H1 (cell line): ENCODE measurements around the gene ERCC1. TPM values are rescaled to one million over a fixed set of nuclear protein-coding genes. Genes with fewer than 3 reads are reported as not detected.

Source experiments
- CTCF ChIA-PET: fragments of 300-600 bp; sonication (Branson Sonifier 250); formaldehyde crosslinking; loops from one replicate; lab custom pipeline; 2021; ENCODE audit not compliant: partially characterized antibody; lab: Charles Lee
- POLR2A ChIA-PET: fragments of 300-600 bp; sonication (Branson Sonifier 250); formaldehyde crosslinking; loops from one replicate; lab custom pipeline; 2021; ENCODE audit warnings: inconsistent platforms; ENCODE audit not compliant: partially characterized antibody; lab: Charles Lee
- DNase-seq, 2 experiments: peaks; one replicate each; pipeline versions ENCODE4 v3.0.0 to v3.0.0-alpha.2; 2010 to 2022; ENCODE audit warnings: low spot score in 2 of 2, low read depth in 1 of 2, mixed read lengths in 1 of 2
- FAIRE-seq: peaks from 2 replicates; lab custom pipeline; 2011; peaks lifted over from hg19 to GRCh38; lab: Jason Lieb, UNC
- H2AFZ ChIP-seq: 2 replicates; pipeline ENCODE4 v1.8.1; 2012; ENCODE audit warnings: low read length, inconsistent platforms
- H2AK5ac ChIP-seq: 2 replicates; pipeline ENCODE4 v1.6.1; 2013; ENCODE audit warnings: low read depth, low read length
- H2BK120ac ChIP-seq: replicated peaks from 2 replicates; pipeline ENCODE3; 2013; ENCODE audit warnings: low read depth, low read length, inconsistent platforms
- H2BK12ac ChIP-seq: 2 replicates; pipeline ENCODE4 v1.6.1; 2013; ENCODE audit warnings: low read depth, low read length
- H2BK15ac ChIP-seq: 2 replicates; pipeline ENCODE4 v1.6.1; 2013; ENCODE audit warnings: low read length
- H2BK20ac ChIP-seq: 2 replicates; pipeline ENCODE4 v1.6.1; 2013; ENCODE audit warnings: low read length
- H2BK5ac ChIP-seq: 2 replicates; pipeline ENCODE4 v1.6.1; 2013; ENCODE audit warnings: low read depth, low read length
- H3K14ac ChIP-seq: 2 replicates; pipeline ENCODE4 v1.6.1; 2013; ENCODE audit warnings: inconsistent platforms; ENCODE audit not compliant: insufficient read length
- H3K18ac ChIP-seq: 2 replicates; pipeline ENCODE4 v1.6.1; 2013; ENCODE audit warnings: low read length; ENCODE audit errors: extremely low read depth
- H3K23ac ChIP-seq: 2 replicates; pipeline ENCODE4 v1.6.1; 2013; ENCODE audit warnings: inconsistent platforms; ENCODE audit not compliant: insufficient read length
- H3K23me2 ChIP-seq: 2 replicates; pipeline ENCODE4 v1.6.1; 2013; ENCODE audit warnings: low read depth, low read length
- H3K27ac ChIP-seq: 2 replicates; pipeline ENCODE4 v1.6.1; 2011; ENCODE audit warnings: low read depth, low read length, inconsistent platforms
- H3K27me3 ChIP-seq, 4 experiments: replicated peaks in 1 of 4; 1 replicate in 1 of 4; 2 replicates in 3 of 4; pipeline versions ENCODE4 v1.6.1 to v1.8.1; 2011 to 2013; ENCODE audit warnings: low read length in 3 of 4, mild to moderate bottlenecking in 3 of 4, inconsistent platforms in 2 of 4, mixed read lengths in 2 of 4, moderate library complexity in 1 of 4; ENCODE audit not compliant: control insufficient read depth in 3 of 4, insufficient read depth in 3 of 4; ENCODE audit errors: extremely low read depth in 1 of 4
- H3K36me3 ChIP-seq, 4 experiments: 2 replicates each; pipeline versions ENCODE4 v1.6.1 to v1.8.1; 2011 to 2013; ENCODE audit warnings: mild to moderate bottlenecking in 4 of 4, low read length in 3 of 4, moderate library complexity in 2 of 4, control low read depth in 1 of 4, inconsistent platforms in 1 of 4; ENCODE audit not compliant: insufficient read depth in 4 of 4, control insufficient read depth in 2 of 4
- H3K4ac ChIP-seq: replicated peaks from 2 replicates; pipeline ENCODE3; 2013; ENCODE audit warnings: low read length, low read depth, mixed read lengths, inconsistent platforms; ENCODE audit not compliant: insufficient read length
- H3K4me1 ChIP-seq, 4 experiments: replicated peaks in 1 of 4; 1 replicate in 1 of 4; 2 replicates in 3 of 4; pipeline versions ENCODE4 v1.6.1 to v1.8.1; 2011 to 2013; ENCODE audit warnings: low read length in 3 of 4, inconsistent platforms in 2 of 4, mixed read lengths in 1 of 4; ENCODE audit not compliant: insufficient read depth in 4 of 4, control insufficient read depth in 3 of 4
- H3K4me2 ChIP-seq, 2 experiments: 2 replicates each; pipeline versions ENCODE4 v1.6.1 to v1.8.1; 2011 to 2013; ENCODE audit warnings: low read depth in 2 of 2, low read length in 2 of 2, control low read depth in 1 of 2, inconsistent platforms in 1 of 2, mild to moderate bottlenecking in 1 of 2; ENCODE audit not compliant: insufficient read depth in 1 of 2
- H3K4me3 ChIP-seq, 4 experiments: fragments of 200-600, 300-600 bp in 1 of 4; sonication (generic), shearing (Covaris generic), sonication (Bioruptor Twin) in 1 of 4; 2 replicates each; pipeline versions ENCODE4 v1.5.1 to v1.8.1; 2011 to 2016; ENCODE audit warnings: low read length in 4 of 4, low read depth in 3 of 4, control low read depth in 2 of 4, inconsistent platforms in 2 of 4, mild to moderate bottlenecking in 2 of 4, mixed read lengths in 1 of 4, moderate library complexity in 1 of 4; ENCODE audit not compliant: insufficient read depth in 2 of 4; ENCODE audit errors: extremely low read depth in 1 of 4
- H3K56ac ChIP-seq: replicated peaks from 2 replicates; pipeline ENCODE3; 2013; ENCODE audit warnings: low read depth, mild to moderate bottlenecking, mixed read lengths, low read length, inconsistent platforms; ENCODE audit not compliant: insufficient read length
- H3K79me1 ChIP-seq: 2 replicates; pipeline ENCODE4 v1.6.1; 2013; ENCODE audit warnings: low read depth, low read length, control low read depth
- H3K79me2 ChIP-seq, 2 experiments: 2 replicates each; pipeline versions ENCODE4 v1.6.1 to v1.8.1; 2012 to 2013; ENCODE audit warnings: low read length in 2 of 2, mild to moderate bottlenecking in 2 of 2, inconsistent platforms in 1 of 2; ENCODE audit not compliant: insufficient read depth in 2 of 2, control insufficient read depth in 1 of 2
- H3K9ac ChIP-seq, 4 experiments: replicated peaks in 1 of 4; 1 replicate in 1 of 4; 2 replicates in 3 of 4; pipeline versions ENCODE4 v1.6.1 to v1.8.1; 2011 to 2013; ENCODE audit warnings: low read depth in 3 of 4, low read length in 3 of 4, control low read depth in 2 of 4, mild to moderate bottlenecking in 2 of 4, moderate library complexity in 2 of 4, inconsistent platforms in 1 of 4; ENCODE audit errors: extremely low read depth in 1 of 4
- H3K9me3 ChIP-seq, 2 experiments: 2 replicates each; pipeline versions ENCODE4 v1.6.1 to v1.8.1; 2012 to 2013; ENCODE audit warnings: mild to moderate bottlenecking in 2 of 2, moderate library complexity in 2 of 2, control low read depth in 1 of 2, inconsistent platforms in 1 of 2, low read depth in 1 of 2, low read length in 1 of 2, mixed read lengths in 1 of 2; ENCODE audit not compliant: insufficient read depth in 2 of 2
- H4K20me1 ChIP-seq, 2 experiments: replicated peaks in 1 of 2; 2 replicates each; pipeline versions ENCODE3 to v1.8.1; 2011 to 2013; ENCODE audit warnings: inconsistent platforms in 2 of 2, low read length in 2 of 2, mild to moderate bottlenecking in 1 of 2; ENCODE audit not compliant: insufficient read depth in 2 of 2, control insufficient read depth in 1 of 2
- H4K5ac ChIP-seq: 2 replicates; pipeline ENCODE4 v1.6.1; 2013; ENCODE audit warnings: low read length, low read depth, mixed read lengths, inconsistent platforms; ENCODE audit not compliant: insufficient read length
- H4K8ac ChIP-seq: 2 replicates; pipeline ENCODE4 v1.8.0; 2013; ENCODE audit warnings: mild to moderate bottlenecking, moderate library complexity, low read length, inconsistent platforms; ENCODE audit not compliant: insufficient read depth; ENCODE audit errors: extremely low read depth
- H4K91ac ChIP-seq: replicated peaks from 2 replicates; pipeline ENCODE3; 2013; ENCODE audit warnings: low read length, mixed read lengths, inconsistent platforms; ENCODE audit not compliant: insufficient read length
- CTCF ChIP-seq, 3 experiments: IDR thresholded peaks; 1 replicate in 2 of 3; 2 replicates in 1 of 3; pipeline versions ENCODE4 v1.5.1 to v1.6.1; 2011; ENCODE audit warnings: low read length in 3 of 3, mild to moderate bottlenecking in 3 of 3, inconsistent platforms in 2 of 3, low read depth in 1 of 3, moderate library complexity in 1 of 3; ENCODE audit not compliant: insufficient read depth in 1 of 3; ENCODE audit errors: control extremely low read depth in 1 of 3
- HDAC2 ChIP-seq, 2 experiments: fragments of 300-600 bp in 1 of 2; sonication (generic) in 1 of 2; IDR thresholded peaks; 2 replicates each; pipeline ENCODE4 v1.6.1; 2011 to 2012; ENCODE audit warnings: low read depth in 2 of 2, low read length in 2 of 2, mild to moderate bottlenecking in 2 of 2, moderate library complexity in 2 of 2, borderline replicate concordance in 1 of 2, inconsistent platforms in 1 of 2
- KDM1A ChIP-seq: fragments of 200-600, 300-600 bp; sonication (generic); IDR thresholded peaks from 2 replicates; pipeline ENCODE4 v1.7.1; 2016; ENCODE audit warnings: mild to moderate bottlenecking, low read length, borderline replicate concordance
- KDM4A ChIP-seq: IDR thresholded peaks from one replicate; pipeline ENCODE4 v1.7.1; 2012; ENCODE audit warnings: low read depth, mild to moderate bottlenecking, moderate library complexity, low read length, inconsistent platforms; ENCODE audit not compliant: severe bottlenecking
- MAFK ChIP-seq: IDR thresholded peaks from 2 replicates; pipeline ENCODE4 v1.6.1; 2012; ENCODE audit warnings: low read depth, mild to moderate bottlenecking, improper control_type of control experiment, low read length
- PHF8 ChIP-seq: fragments of 200-600 bp; sonication (generic); conservative IDR thresholded peaks from 2 replicates; pipeline ENCODE4 v1.7.1; 2012; ENCODE audit warnings: low read depth, mild to moderate bottlenecking, inconsistent platforms, low read length, moderate library complexity
- POLR2AphosphoS5 ChIP-seq: IDR thresholded peaks from 2 replicates; pipeline ENCODE4 v1.6.1; 2011; ENCODE audit warnings: low read depth, low read length
- RFX5 ChIP-seq: IDR thresholded peaks from 2 replicates; pipeline ENCODE4 v1.6.1; 2011; ENCODE audit warnings: low read depth, low read length, improper control_type of control experiment, borderline replicate concordance
- SRF ChIP-seq: IDR thresholded peaks from 2 replicates; pipeline ENCODE4 v1.6.1; 2011; ENCODE audit warnings: mild to moderate bottlenecking, low read depth, low read length, moderate library complexity
- TEAD4 ChIP-seq: IDR thresholded peaks from 2 replicates; pipeline ENCODE4 v1.6.1; 2012; ENCODE audit warnings: low read depth, low read length, inconsistent platforms, mixed read lengths
- WGBS, 2 experiments: shearing (Covaris generic) in 1 of 2; methylation state at CpG; one replicate each; pipeline versions ENCODE4 v1.1.6 to v1.1.7; 2013 to 2015; ENCODE audit warnings: low lambda C conversion rate in 2 of 2, mixed read lengths in 2 of 2, inconsistent platforms in 1 of 2, low coverage in 1 of 2, missing lambda C conversion rate in 1 of 2; ENCODE audit not compliant: insufficient replicate concordance in 2 of 2, insufficient coverage in 1 of 2, insufficient read length in 1 of 2; ENCODE audit errors: extremely low coverage in 1 of 2, missing lambda C conversion rate in 1 of 2; 5-methylcytosine and 5-hydroxymethylcytosine counted together
- polyA plus RNA-seq, 7 experiments: library from polyadenylated mRNA; depleted of rRNA in 3 of 7; stranded (reverse) in 5 of 7; unstranded in 2 of 7; fragments of >200 nt in 5 of 7; fragments of 200-250 nt in 2 of 7; gene quantifications; 1 replicate in 5 of 7; 2 replicates in 1 of 7; 4 replicates in 1 of 7; pipeline versions ENCODE4 v1.2.1 to v1.2.3, GENCODE V29; 2011 to 2013; ENCODE audit warnings: missing spikeins in 2 of 7, mixed read lengths in 2 of 7
- total RNA-seq: library from RNA; stranded (reverse); fragmentation: NEBNext Ultra II Directional; extraction: Animal tissue kit (Norgen Biotek cat#: 25700); gene quantifications from 2 replicates; pipeline ENCODE4 v1.2.1, GENCODE V29; 2021

Gene ERCC1
- total and polyA plus RNA-seq, 2 of the 8 experiments (the other 6 are each of a cell fraction or from before 2014, with no cell fraction given) = 44.7 to 94.2 TPM

- Histone ChIP-seq H4K20me1 (no peaks in the 10 kb centered on the region), H2AFZ (peak overlapping the region; percentile 73; the same call in 1 of the 2 replicates), H3K9ac (no peak overlapping the region; a peak in 1 of 7 replicates), H3K36me3 (no peaks in the 10 kb centered on the region), H2BK20ac (no peak overlapping the region), H3K4ac (no peak overlapping the region), H3K4me3 (peak overlapping the region; percentile 41 to 95 (median 73); a peak in 6 of 8 replicates), H4K91ac (no peak overlapping the region), H2AK5ac (no peak overlapping the region), H3K9me3 (no peaks in the 10 kb centered on the region), H3K27ac (no peak overlapping the region), H4K5ac (no peak overlapping the region), H3K79me1 (no peaks in the 10 kb centered on the region), H3K4me2 (peak overlapping the region; percentile 70), H2BK15ac (0 out of 2 replicates have a peak overlapping the region, but pooled peaks have one; percentile 8), H3K27me3 (peaks cover 0 to 5% (median 2%) of the 10 kb centered on the region in 4 experiments; a peak in 3 of 7 replicates), H3K14ac (no peak overlapping the region), H3K23ac (no peak overlapping the region), H2BK12ac (peak overlapping the region; percentile 82; the same call in 1 of the 2 replicates), H2BK120ac (no peak overlapping the region), H2BK5ac (no peak overlapping the region), H3K18ac (no peak overlapping the region), H3K56ac (no peak overlapping the region), H3K4me1 (peaks cover 6 to 17% (median 11%) of the 10 kb centered on the region in 4 experiments), H3K23me2 (peaks cover 12% of the 10 kb centered on the region), H3K79me2 (no peaks in the 10 kb centered on the region), H4K8ac (no peak overlapping the region)
- ChIA-PET CTCF (interaction anchor here (0.6 to 21.2 kb wide), 25 partner anchors 9 to 423 kb away, joined by 3 to 760 read pairs (median 4); partner anchors contain the start of genes FOSB, FOXA3 and PPM1N), POLR2A (interaction anchor here (1.0 to 3.4 kb wide), 13 partner anchors 12 to 68 kb away, joined by 3 to 34 read pairs (median 4); partner anchors contain the start of genes FOSB and VASP)
- DNase-seq (no peak), FAIRE-seq (no peak)
- 51% methylated on average over 9 of the region's 9 CpGs; no CpG with 5 or more reads in 1 of the 2 experiments for WGBS, 2 experiments
- TF ChIP-seq SRF (no peak), PHF8 (no peak), RFX5 (no peak), HDAC2 (IDR thresholded peaks at IDR 0.05; ENCODE audit: borderline replicate concordance in 1 of 2, low read depth in 2 of 2, low read length in 2 of 2) (no peak), KDM1A (no peak), CTCF (IDR thresholded peaks at IDR 0.05; ENCODE audit: control extremely low read depth in 1 of 3, insufficient read depth in 1 of 3, low read depth in 1 of 3, low read length in 3 of 3) (no peak), MAFK (no peak), TEAD4 (no peak), KDM4A (no peak), POLR2AphosphoS5 (no peak)
Observed at GRCh38 chr19:45440259-45440638, 16.5 kb upstream of the ERCC1 start.
